ENCODE measurements around the gene FEM1B. TPM values are rescaled to one million over a fixed set of nuclear protein-coding genes. Genes with fewer than 3 reads are reported as not detected.
A peak's percentile ranks its signal among the peaks of the same experiment; 100 is the strongest.

Gene FEM1B
- total and polyA plus RNA-seq, 3 donors from 2014 or later = 65.8 to 122 (median 86.3) TPM

DNA sequence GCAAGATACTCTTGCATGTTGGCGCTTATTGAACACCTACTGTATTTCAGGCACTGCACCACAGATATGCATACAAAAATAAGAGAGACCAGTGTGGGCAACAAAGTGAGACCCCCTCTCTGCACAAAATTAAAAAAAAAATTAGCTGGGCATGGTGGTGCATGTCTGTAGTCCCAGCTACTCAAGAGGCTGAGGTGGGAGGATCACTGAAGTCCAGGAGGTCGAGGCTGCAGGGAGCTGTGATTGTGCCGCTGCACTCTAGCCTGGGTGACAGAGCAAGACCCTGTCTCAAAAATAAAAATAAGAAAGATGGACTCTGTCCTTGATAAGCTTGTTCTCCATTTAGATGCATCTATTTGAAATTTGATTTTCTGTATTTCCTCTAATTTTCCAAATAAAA lies 20.8 kb downstream of the FEM1B start:
- H3K27ac ChIP-seq = no peak overlapping the region

DNA sequence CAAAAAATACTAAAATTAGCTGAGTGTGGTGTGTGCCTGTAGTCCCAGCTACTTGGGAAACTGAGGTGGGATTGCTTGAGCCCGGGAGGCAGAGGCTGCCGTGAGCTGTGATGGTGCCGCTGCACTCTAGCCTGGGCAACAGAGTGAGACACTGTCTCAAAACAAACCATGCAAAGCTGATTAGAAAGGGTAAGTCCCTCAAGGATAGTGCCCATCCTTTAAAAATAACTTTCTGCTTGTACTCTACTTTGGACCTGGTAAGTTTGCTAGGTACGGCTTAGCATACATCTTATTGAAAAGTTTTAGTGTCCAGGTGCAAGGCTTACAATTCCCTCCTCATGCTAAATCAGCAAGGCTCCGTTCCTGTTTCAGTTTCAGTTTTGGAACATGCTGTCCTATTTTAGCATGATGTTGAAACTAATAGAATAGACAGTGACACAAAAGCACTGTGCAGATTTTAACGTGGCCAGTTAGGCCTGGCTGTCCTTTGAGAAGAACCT lies 21.4 kb downstream of the FEM1B start:
- intact Hi-C loops (cut with DNase I; ENCODE audit: low total_unique reads) = no loop called here
- H3K4me3 ChIP-seq = peak overlapping the region in 1 of 2 donors; percentile 4
- WGBS, 2 donors = 24 to 37% methylated on average over 6 of the region's 6 CpGs
- TF ChIP-seq POLR2A (IDR thresholded peaks at IDR 0.05) = no peak
- TF ChIP-seq, protein P1, sequence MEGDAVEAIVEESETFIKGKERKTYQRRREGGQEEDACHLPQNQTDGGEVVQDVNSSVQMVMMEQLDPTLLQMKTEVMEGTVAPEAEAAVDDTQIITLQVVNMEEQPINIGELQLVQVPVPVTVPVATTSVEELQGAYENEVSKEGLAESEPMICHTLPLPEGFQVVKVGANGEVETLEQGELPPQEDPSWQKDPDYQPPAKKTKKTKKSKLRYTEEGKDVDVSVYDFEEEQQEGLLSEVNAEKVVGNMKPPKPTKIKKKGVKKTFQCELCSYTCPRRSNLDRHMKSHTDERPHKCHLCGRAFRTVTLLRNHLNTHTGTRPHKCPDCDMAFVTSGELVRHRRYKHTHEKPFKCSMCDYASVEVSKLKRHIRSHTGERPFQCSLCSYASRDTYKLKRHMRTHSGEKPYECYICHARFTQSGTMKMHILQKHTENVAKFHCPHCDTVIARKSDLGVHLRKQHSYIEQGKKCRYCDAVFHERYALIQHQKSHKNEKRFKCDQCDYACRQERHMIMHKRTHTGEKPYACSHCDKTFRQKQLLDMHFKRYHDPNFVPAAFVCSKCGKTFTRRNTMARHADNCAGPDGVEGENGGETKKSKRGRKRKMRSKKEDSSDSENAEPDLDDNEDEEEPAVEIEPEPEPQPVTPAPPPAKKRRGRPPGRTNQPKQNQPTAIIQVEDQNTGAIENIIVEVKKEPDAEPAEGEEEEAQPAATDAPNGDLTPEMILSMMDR (IDR thresholded peaks at IDR 0.05) = no peak
- peak; percentile 32 for DNase-seq
- peaks cover 8% of the 10 kb centered on the region for H3K4me1 ChIP-seq
- H3K9me3 ChIP-seq = no peaks in the 10 kb centered on the region
- H3K27ac ChIP-seq = peak overlapping the region in 1 of 2 donors; percentile 2
- no peaks in the 10 kb centered on the region for H3K36me3 ChIP-seq (ENCODE audit: low read depth, missing control alignments)
- H3K27me3 ChIP-seq = no peaks in the 10 kb centered on the region

More for the DNA sequence above, 20.8 kb downstream of the FEM1B start:
- H3K4me3 ChIP-seq = no peak overlapping the region
- intact Hi-C loops (cut with DNase I; ENCODE audit: low total_unique reads) = no loop called here
- WGBS, 2 donors = 88 to 90% methylated on average over 3 of the region's 3 CpGs
- no peaks in the 10 kb centered on the region for H3K27me3 ChIP-seq
- DNase-seq = peak; percentile 4
- TF ChIP-seq, protein P1 (IDR thresholded peaks at IDR 0.05) = no peak
- no peak for TF ChIP-seq POLR2A (IDR thresholded peaks at IDR 0.05)
- H3K9me3 ChIP-seq = no peaks in the 10 kb centered on the region
- H3K36me3 ChIP-seq (ENCODE audit: low read depth, missing control alignments) = no peaks in the 10 kb centered on the region
- peaks cover 8% of the 10 kb centered on the region for H3K4me1 ChIP-seq

DNA sequence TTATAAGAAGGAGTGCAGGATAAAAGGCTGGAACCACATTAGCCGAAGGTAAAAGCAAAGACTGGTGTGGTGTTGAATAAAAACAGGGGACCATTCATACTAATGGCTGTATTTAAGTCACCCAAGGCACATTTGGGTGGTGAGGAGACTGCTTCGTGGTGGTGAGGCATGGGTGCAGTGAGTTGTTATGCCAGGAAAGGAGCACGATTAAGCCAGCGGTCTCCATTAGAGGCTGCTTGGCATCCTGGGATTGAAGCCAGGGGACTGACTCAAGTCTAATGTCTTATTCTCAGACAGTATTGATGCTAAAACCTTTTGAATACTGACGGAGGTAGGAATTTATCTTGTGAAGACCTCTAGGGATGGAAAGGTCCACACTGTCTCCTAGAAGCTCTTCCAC lies 21.9 kb downstream of the FEM1B start:
- Histone ChIP-seq H3K27me3 (no peaks in the 10 kb centered on the region), H3K27ac (peak overlapping the region in 1 of 2 donors; percentile 2), H3K9me3 (no peaks in the 10 kb centered on the region), H3K4me1 (peaks cover 8% of the 10 kb centered on the region), H3K36me3 (ENCODE audit: low read depth, missing control alignments) (no peaks in the 10 kb centered on the region), H3K4me3 (no peak overlapping the region)
- intact Hi-C loops (cut with DNase I; ENCODE audit: low total_unique reads) = no loop called here
- peak; percentile 14 for DNase-seq
- no peak for TF ChIP-seq POLR2A (IDR thresholded peaks at IDR 0.05)
- TF ChIP-seq, protein P1 (IDR thresholded peaks at IDR 0.05) = no peak
- 53 to 54% methylated on average over 5 of the region's 5 CpGs for WGBS, 2 donors

DNA sequence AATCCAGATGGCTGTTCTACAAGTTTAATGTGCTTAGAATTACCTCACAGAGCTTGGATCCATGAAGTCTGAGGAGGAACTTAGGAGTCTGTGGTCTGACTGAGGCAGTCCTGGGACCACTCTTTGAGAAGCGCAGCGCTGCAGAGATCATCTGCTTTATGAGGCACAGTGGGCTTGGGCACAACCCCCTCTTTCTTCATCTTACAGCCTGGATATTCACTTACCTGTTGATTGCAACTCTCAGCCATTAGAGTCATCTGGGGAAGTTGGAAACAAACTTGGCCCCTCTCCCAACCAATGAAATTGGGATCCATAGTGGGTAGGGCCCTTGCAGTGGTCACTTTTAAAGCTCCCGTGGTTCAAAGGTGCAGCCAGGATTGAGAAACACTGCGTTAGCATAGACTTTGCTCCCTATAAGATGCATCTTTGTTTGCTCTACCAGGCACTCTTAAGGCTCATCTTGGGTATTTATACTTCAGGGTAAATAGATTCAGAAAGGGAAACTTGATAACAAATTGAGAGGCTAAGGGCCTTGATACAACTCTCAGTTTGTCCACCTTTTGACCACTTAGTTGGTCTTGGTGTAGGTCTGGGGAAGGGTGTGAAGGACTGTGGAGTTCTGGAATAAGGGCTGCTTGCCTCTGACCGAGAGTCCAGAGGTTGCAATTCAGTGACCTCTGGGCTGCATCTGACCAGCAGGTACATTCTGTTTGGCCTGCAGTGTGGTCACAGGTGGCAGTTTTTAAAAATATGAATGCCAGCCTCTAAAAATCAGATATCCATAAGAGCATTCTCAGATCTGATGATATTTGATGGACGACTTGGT lies 22.8 kb downstream of the FEM1B start:
- DNase-seq = no peak
- no peaks in the 10 kb centered on the region for H3K9me3 ChIP-seq
- 88 to 92% methylated on average over 6 of the region's 6 CpGs for WGBS, 2 donors
- H3K27me3 ChIP-seq = no peaks in the 10 kb centered on the region
- TF ChIP-seq, protein P1 (IDR thresholded peaks at IDR 0.05) = no peak
- TF ChIP-seq POLR2A (IDR thresholded peaks at IDR 0.05) = no peak
- H3K36me3 ChIP-seq (ENCODE audit: low read depth, missing control alignments) = no peaks in the 10 kb centered on the region
- H3K27ac ChIP-seq = peak overlapping the region in 1 of 2 donors; percentile 2
- intact Hi-C loops (cut with DNase I; ENCODE audit: low total_unique reads) = no loop called here
- H3K4me3 ChIP-seq = no peak overlapping the region
- peaks cover 5% of the 10 kb centered on the region for H3K4me1 ChIP-seq

All from testis (tissue), 3 donors.